Measurements from ENCODE around the gene CRHBP. TPM values are rescaled to one million over a fixed set of nuclear protein-coding genes. Genes with fewer than 3 reads are reported as not detected.

The CRHBP gene
- total and polyA plus RNA-seq, 8 donors: 0.31 to 1.2 (median 0.57) TPM; not detected in 4

- no peaks in the 10 kb centered on the region for H3K4me1 ChIP-seq
- intact Hi-C loops (cut with DNase I): no loop called here
- 37 to 53% methylated on average over 4 of the region's 4 CpGs for WGBS, 2 donors
- H3K9me3 ChIP-seq: no peaks in the 10 kb centered on the region
- H3K27me3 ChIP-seq: peaks cover 0 to 4% (median 0%) of the 10 kb centered on the region in 4 donors
- H3K4me3 ChIP-seq: no peak overlapping the region
- FAIRE-seq (no peak), ATAC-seq (no peak), DNase-seq (no peak)
- H3K36me3 ChIP-seq: no peaks in the 10 kb centered on the region
- H3K27ac ChIP-seq: no peak overlapping the region
- no peak for TF ChIP-seq CTCF (IDR thresholded peaks at IDR 0.05)
Measured at GRCh38 chr5:76947082-76947503, 5.8 kb upstream of the CRHBP start.

- H3K27me3 ChIP-seq: peaks cover 0 to 11% (median 4%) of the 10 kb centered on the region in 4 donors
- no peak overlapping the region for H3K27ac ChIP-seq
- WGBS, 2 donors: 1 to 2% methylated on average over 71 to 81 of the region's 81 CpGs
- H3K36me3 ChIP-seq: no peaks in the 10 kb centered on the region
- H3K4me1 ChIP-seq: no peaks in the 10 kb centered on the region
- ATAC-seq (peak in 3 of 4 donors; percentile 22 to 53 (median 26)), FAIRE-seq (no peak), DNase-seq (peak in 2 of 6 donors; percentile 51 to 55)
- no peaks in the 10 kb centered on the region for H3K9me3 ChIP-seq
- peak overlapping the region in 2 of 4 donors; percentile 12 to 36 for H3K4me3 ChIP-seq
- TF ChIP-seq CTCF (IDR thresholded peaks at IDR 0.05): no peak
- intact Hi-C loops (cut with DNase I): no loop called here
Measured at GRCh38 chr5:76953551-76954382, 922 bp downstream of the CRHBP start.

DNA sequence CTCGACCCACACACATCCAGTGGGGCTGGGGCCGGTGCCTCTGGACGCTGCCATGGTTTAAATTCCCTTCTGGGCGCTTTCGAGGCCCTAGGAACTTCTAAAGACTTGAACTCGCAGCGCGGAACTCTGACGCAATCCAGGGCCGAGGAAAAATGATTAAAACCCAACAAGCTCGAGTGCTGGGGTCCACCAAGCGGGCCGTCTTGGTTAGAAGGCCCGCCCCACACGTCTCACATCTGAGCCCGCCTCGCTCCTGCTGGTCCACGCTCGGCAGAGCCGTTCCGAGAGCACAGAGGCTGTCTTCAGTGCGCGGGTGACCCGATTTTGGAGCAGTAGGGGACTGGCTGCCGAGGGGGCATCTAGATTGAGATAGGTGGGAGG, 1.5 kb downstream of the CRHBP start:
- H3K36me3 ChIP-seq: no peaks in the 10 kb centered on the region
- no peak for TF ChIP-seq CTCF (IDR thresholded peaks at IDR 0.05)
- DNase-seq (no peak), ATAC-seq (no peak), FAIRE-seq (no peak)
- no peaks in the 10 kb centered on the region for H3K4me1 ChIP-seq
- WGBS, 2 donors: 4 to 6% methylated on average over 25 of the region's 25 CpGs
- H3K4me3 ChIP-seq: peak overlapping the region in 1 of 4 donors; percentile 36
- no peak overlapping the region for H3K27ac ChIP-seq
- H3K9me3 ChIP-seq: no peaks in the 10 kb centered on the region
- peaks cover 0 to 11% (median 4%) of the 10 kb centered on the region in 4 donors for H3K27me3 ChIP-seq
- intact Hi-C loops (cut with DNase I): no loop called here

- FAIRE-seq: no peak
- H3K4me3 ChIP-seq: no peak overlapping the region
- no peak for ATAC-seq
- TF ChIP-seq CTCF (IDR thresholded peaks at IDR 0.05): no peak
- H3K36me3 ChIP-seq: no peaks in the 10 kb centered on the region
- WGBS, 2 donors: 68 to 83% methylated on average over 2 of the region's 2 CpGs
- DNase-seq: no peak
- H3K27me3 ChIP-seq: peaks cover 0 to 11% (median 4%) of the 10 kb centered on the region in 4 donors
- H3K9me3 ChIP-seq: no peaks in the 10 kb centered on the region
- intact Hi-C loops (cut with DNase I): no loop called here
- no peaks in the 10 kb centered on the region for H3K4me1 ChIP-seq
- no peak overlapping the region for H3K27ac ChIP-seq
Measured at GRCh38 chr5:76956033-76956432, 3.2 kb downstream of the CRHBP start.

Measured in pancreas (tissue), 10 donors.